ENCODE data around the gene ZMIZ1. TPM values are rescaled to one million over a fixed set of nuclear protein-coding genes. Genes with fewer than 3 reads are reported as not detected.

Gene ZMIZ1
- total RNA-seq, 1 donor from 2014 or later = 67.6 TPM

- intact Hi-C loops (cut with micrococcal nuclease) = no loop called here
- no peak overlapping the region for H3K27ac Mint-ChIP-seq
- peaks cover 2% of the 10 kb centered on the region for H3K36me3 Mint-ChIP-seq (ENCODE audit: low read depth)
- H3K9me3 Mint-ChIP-seq = no peaks in the 10 kb centered on the region
- H3K27me3 Mint-ChIP-seq (ENCODE audit: insufficient read depth) = peaks cover 29% of the 10 kb centered on the region
- no peak overlapping the region for H3K4me3 Mint-ChIP-seq
- no peaks in the 10 kb centered on the region for H3K4me1 Mint-ChIP-seq (ENCODE audit: low read depth)
- DNase-seq (ENCODE audit: low spot score) = no peak
These were observed 30.5 kb upstream of the ZMIZ1 start for GRCh38 chr10:79038104-79038840.

GRCh38 chr10:79038841-79039201 is 29.9 kb upstream of the ZMIZ1 start:
- Mint-ChIP-seq H3K4me3 (no peak overlapping the region), H3K36me3 (ENCODE audit: low read depth) (peaks cover 2% of the 10 kb centered on the region), H3K4me1 (ENCODE audit: low read depth) (no peaks in the 10 kb centered on the region), H3K27ac (no peak overlapping the region), H3K9me3 (no peaks in the 10 kb centered on the region), H3K27me3 (ENCODE audit: insufficient read depth) (peaks cover 33% of the 10 kb centered on the region)
- intact Hi-C loops (cut with micrococcal nuclease) = no loop called here
- DNase-seq (ENCODE audit: low spot score) = no peak

GRCh38 chr10:79042639-79043411 is 25.9 kb upstream of the ZMIZ1 start:
- intact Hi-C loops (cut with micrococcal nuclease) = no loop called here
- Mint-ChIP-seq H3K27ac (no peak overlapping the region), H3K27me3 (ENCODE audit: insufficient read depth) (peaks cover 28% of the 10 kb centered on the region), H3K9me3 (no peaks in the 10 kb centered on the region), H3K4me3 (no peak overlapping the region), H3K36me3 (ENCODE audit: low read depth) (peaks cover 2% of the 10 kb centered on the region), H3K4me1 (ENCODE audit: low read depth) (peaks cover 7% of the 10 kb centered on the region)
- no peak for DNase-seq (ENCODE audit: low spot score)

- Mint-ChIP-seq H3K27me3 (ENCODE audit: insufficient read depth) (peaks cover 24% of the 10 kb centered on the region), H3K4me3 (no peak overlapping the region), H3K4me1 (ENCODE audit: low read depth) (peaks cover 20% of the 10 kb centered on the region), H3K9me3 (no peaks in the 10 kb centered on the region), H3K27ac (no peak overlapping the region), H3K36me3 (ENCODE audit: low read depth) (peaks cover 2% of the 10 kb centered on the region)
- DNase-seq (ENCODE audit: low spot score) = no peak
- intact Hi-C loops (cut with micrococcal nuclease) = no loop called here
These were observed 24.6 kb upstream of the ZMIZ1 start for GRCh38 chr10:79044036-79044632.

GRCh38 chr10:79044846-79045245 is 23.9 kb upstream of the ZMIZ1 start:
- intact Hi-C loops (cut with micrococcal nuclease) = no loop called here
- Mint-ChIP-seq H3K36me3 (ENCODE audit: low read depth) (no peaks in the 10 kb centered on the region), H3K4me3 (no peak overlapping the region), H3K4me1 (ENCODE audit: low read depth) (peaks cover 22% of the 10 kb centered on the region), H3K27ac (no peak overlapping the region), H3K27me3 (ENCODE audit: insufficient read depth) (peaks cover 24% of the 10 kb centered on the region), H3K9me3 (no peaks in the 10 kb centered on the region)
- DNase-seq (ENCODE audit: low spot score) = no peak

GRCh38 chr10:79045566-79046175 is 23.1 kb upstream of the ZMIZ1 start:
- H3K27me3 Mint-ChIP-seq (ENCODE audit: insufficient read depth) = peaks cover 24% of the 10 kb centered on the region
- H3K27ac Mint-ChIP-seq = no peak overlapping the region
- no peak for DNase-seq (ENCODE audit: low spot score)
- intact Hi-C loops (cut with micrococcal nuclease) = no loop called here
- H3K4me3 Mint-ChIP-seq = no peak overlapping the region
- H3K36me3 Mint-ChIP-seq (ENCODE audit: low read depth) = peaks cover 2% of the 10 kb centered on the region
- H3K4me1 Mint-ChIP-seq (ENCODE audit: low read depth) = peaks cover 29% of the 10 kb centered on the region
- H3K9me3 Mint-ChIP-seq = no peaks in the 10 kb centered on the region

GRCh38 chr10:79046326-79046725 is 22.4 kb upstream of the ZMIZ1 start:
- Mint-ChIP-seq H3K27ac (no peak overlapping the region), H3K27me3 (ENCODE audit: insufficient read depth) (peaks cover 19% of the 10 kb centered on the region), H3K4me3 (no peak overlapping the region), H3K36me3 (ENCODE audit: low read depth) (peaks cover 2% of the 10 kb centered on the region), H3K9me3 (no peaks in the 10 kb centered on the region), H3K4me1 (ENCODE audit: low read depth) (peaks cover 36% of the 10 kb centered on the region)
- intact Hi-C loops (cut with micrococcal nuclease) = no loop called here
- DNase-seq (ENCODE audit: low spot score) = no peak

- H3K9me3 Mint-ChIP-seq = no peaks in the 10 kb centered on the region
- H3K36me3 Mint-ChIP-seq (ENCODE audit: low read depth) = peaks cover 2% of the 10 kb centered on the region
- no peak for DNase-seq (ENCODE audit: low spot score)
- H3K27ac Mint-ChIP-seq = peak overlapping the region; percentile 94
- H3K27me3 Mint-ChIP-seq (ENCODE audit: insufficient read depth) = peaks cover 13% of the 10 kb centered on the region
- H3K4me1 Mint-ChIP-seq (ENCODE audit: low read depth) = peaks cover 40% of the 10 kb centered on the region
- intact Hi-C loops (cut with micrococcal nuclease) = no loop called here
- peak overlapping the region; percentile 15 for H3K4me3 Mint-ChIP-seq
These were observed 21.8 kb upstream of the ZMIZ1 start for GRCh38 chr10:79046741-79047583.

- Mint-ChIP-seq H3K4me3 (peak overlapping the region; percentile 15), H3K9me3 (no peaks in the 10 kb centered on the region), H3K27ac (peak overlapping the region; percentile 94), H3K36me3 (ENCODE audit: low read depth) (peaks cover 2% of the 10 kb centered on the region), H3K27me3 (ENCODE audit: insufficient read depth) (peaks cover 9% of the 10 kb centered on the region), H3K4me1 (ENCODE audit: low read depth) (peaks cover 40% of the 10 kb centered on the region)
- DNase-seq (ENCODE audit: low spot score) = no peak
- intact Hi-C loops (cut with micrococcal nuclease) = no loop called here
These were observed 21.2 kb upstream of the ZMIZ1 start for GRCh38 chr10:79047584-79047874.

GRCh38 chr10:79047875-79048638 is 20.7 kb upstream of the ZMIZ1 start:
- Mint-ChIP-seq H3K36me3 (ENCODE audit: low read depth) (peaks cover 2% of the 10 kb centered on the region), H3K9me3 (no peaks in the 10 kb centered on the region), H3K27me3 (ENCODE audit: insufficient read depth) (peaks cover 7% of the 10 kb centered on the region), H3K27ac (peak overlapping the region; percentile 94), H3K4me1 (ENCODE audit: low read depth) (peaks cover 40% of the 10 kb centered on the region), H3K4me3 (peak overlapping the region; percentile 72)
- intact Hi-C loops (cut with micrococcal nuclease) = loop anchor here (1.0 kb wide), 2 partner anchors 20 to 74 kb away; partner anchors contain the start of gene ZMIZ1
- DNase-seq (ENCODE audit: low spot score) = peak; percentile 68

- no peak for DNase-seq (ENCODE audit: low spot score)
- peak overlapping the region; percentile 78 for H3K4me3 Mint-ChIP-seq
- H3K27me3 Mint-ChIP-seq (ENCODE audit: insufficient read depth) = peaks cover 2% of the 10 kb centered on the region
- H3K27ac Mint-ChIP-seq = peak overlapping the region; percentile 77
- H3K4me1 Mint-ChIP-seq (ENCODE audit: low read depth) = peaks cover 40% of the 10 kb centered on the region
- intact Hi-C loops (cut with micrococcal nuclease) = loop anchor here (1.0 kb wide), 2 partner anchors 19 to 75 kb away; partner anchors contain the start of gene ZMIZ1
- H3K36me3 Mint-ChIP-seq (ENCODE audit: low read depth) = peaks cover 2% of the 10 kb centered on the region
- no peaks in the 10 kb centered on the region for H3K9me3 Mint-ChIP-seq
These were observed 19.9 kb upstream of the ZMIZ1 start for GRCh38 chr10:79048639-79049550.
